ENCODE measurements around the gene SCUBE1. TPM values are rescaled to one million over a fixed set of nuclear protein-coding genes. Genes with fewer than 3 reads are reported as not detected.

Gene SCUBE1
- total RNA-seq, 2 experiments from 2014 or later = not detected

DNA sequence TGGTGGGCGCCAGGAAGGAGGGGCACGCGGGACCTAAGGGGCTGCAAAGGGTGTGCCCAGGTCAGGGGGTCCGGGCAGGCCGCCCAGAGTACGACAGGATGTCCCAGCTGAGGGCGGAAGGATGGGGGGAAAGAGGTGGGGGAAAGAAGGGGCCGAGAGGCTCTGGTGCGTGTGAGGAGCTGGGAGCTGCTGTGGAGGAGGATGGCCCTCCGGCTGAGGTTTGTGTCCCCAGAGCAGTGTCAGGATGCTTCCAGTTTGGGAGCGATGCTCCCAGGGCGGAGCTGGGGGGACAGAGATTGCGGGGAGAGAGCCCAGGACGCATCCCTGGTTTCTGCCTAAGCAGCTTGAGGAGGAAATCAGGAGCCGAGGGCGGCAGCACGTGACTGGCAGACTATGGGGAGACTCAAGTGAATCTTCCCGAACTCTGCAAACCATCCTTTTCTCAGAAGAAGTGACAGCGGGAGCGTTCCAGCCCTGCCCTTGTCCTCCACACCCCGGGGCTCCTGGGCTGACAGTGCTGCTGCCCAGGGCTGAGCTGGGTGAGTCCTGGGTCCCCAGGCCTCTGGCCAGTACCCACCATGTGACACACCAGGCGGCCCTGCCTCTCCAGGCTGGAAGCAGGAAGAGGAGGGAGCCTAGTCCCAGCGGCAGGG is 136.5 kb downstream of the SCUBE1 start:
- DNase-seq (peak; percentile 7), ATAC-seq (no peak)
- H3K36me3 Mint-ChIP-seq (ENCODE audit: low read depth) = no peaks in the 10 kb centered on the region
- intact Hi-C loops (cut with DNase I, micrococcal nuclease) = no loop called here
- H3K27ac Mint-ChIP-seq = no peak overlapping the region
- H3K9me3 Mint-ChIP-seq (ENCODE audit: low read depth) = no peaks in the 10 kb centered on the region
- ChIA-PET CTCF (no interaction called here), POLR2A (no interaction called here)
- H3K4me1 Mint-ChIP-seq = peaks cover 3% of the 10 kb centered on the region
- no peak overlapping the region for H3K4me3 Mint-ChIP-seq
- no peaks in the 10 kb centered on the region for H3K27me3 Mint-ChIP-seq

GRCh38 chr22:43205748-43206508 is 137.2 kb downstream of the SCUBE1 start:
- H3K9me3 Mint-ChIP-seq (ENCODE audit: low read depth) = no peaks in the 10 kb centered on the region
- peaks cover 3% of the 10 kb centered on the region for H3K4me1 Mint-ChIP-seq
- DNase-seq (peak; percentile 40), ATAC-seq (peak; percentile 49)
- ChIA-PET POLR2A (no interaction called here), CTCF (no interaction called here)
- H3K27me3 Mint-ChIP-seq = no peaks in the 10 kb centered on the region
- no peak overlapping the region for H3K4me3 Mint-ChIP-seq
- intact Hi-C loops (cut with DNase I, micrococcal nuclease) = no loop called here
- H3K27ac Mint-ChIP-seq = no peak overlapping the region
- no peaks in the 10 kb centered on the region for H3K36me3 Mint-ChIP-seq (ENCODE audit: low read depth)

GRCh38 chr22:43205261-43205691 is 137.9 kb downstream of the SCUBE1 start:
- H3K27me3 Mint-ChIP-seq = no peaks in the 10 kb centered on the region
- no peaks in the 10 kb centered on the region for H3K36me3 Mint-ChIP-seq (ENCODE audit: low read depth)
- H3K4me3 Mint-ChIP-seq = no peak overlapping the region
- H3K9me3 Mint-ChIP-seq (ENCODE audit: low read depth) = no peaks in the 10 kb centered on the region
- ChIA-PET POLR2A (no interaction called here), CTCF (no interaction called here)
- intact Hi-C loops (cut with DNase I, micrococcal nuclease) = no loop called here
- peaks cover 3% of the 10 kb centered on the region for H3K4me1 Mint-ChIP-seq
- H3K27ac Mint-ChIP-seq = no peak overlapping the region
- DNase-seq (peak; percentile 18), ATAC-seq (no peak)

GRCh38 chr22:43203471-43203981 is 139.6 kb downstream of the SCUBE1 start:
- DNase-seq (no peak), ATAC-seq (no peak)
- Mint-ChIP-seq H3K27ac (no peak overlapping the region), H3K27me3 (no peaks in the 10 kb centered on the region), H3K36me3 (ENCODE audit: low read depth) (no peaks in the 10 kb centered on the region), H3K4me3 (no peak overlapping the region), H3K4me1 (peaks cover 3% of the 10 kb centered on the region), H3K9me3 (ENCODE audit: low read depth) (no peaks in the 10 kb centered on the region)
- intact Hi-C loops (cut with DNase I, micrococcal nuclease) = no loop called here
- POLR2A ChIA-PET = no interaction called here
- CTCF ChIA-PET = interaction anchor here (0.6 kb wide), 1 partner anchor 17 kb away, joined by 3 read pairs; no protein-coding TSS in a partner anchor

- POLR2A ChIA-PET = no interaction called here
- CTCF ChIA-PET = no interaction called here
- ATAC-seq (no peak), DNase-seq (no peak)
- peaks cover 3% of the 10 kb centered on the region for H3K4me1 Mint-ChIP-seq
- no peaks in the 10 kb centered on the region for H3K36me3 Mint-ChIP-seq (ENCODE audit: low read depth)
- H3K4me3 Mint-ChIP-seq = no peak overlapping the region
- no peaks in the 10 kb centered on the region for H3K27me3 Mint-ChIP-seq
- H3K9me3 Mint-ChIP-seq (ENCODE audit: low read depth) = no peaks in the 10 kb centered on the region
- H3K27ac Mint-ChIP-seq = no peak overlapping the region
- intact Hi-C loops (cut with DNase I, micrococcal nuclease) = no loop called here
Measured at GRCh38 chr22:43202756-43203410, 140.3 kb downstream of the SCUBE1 start.

- H3K9me3 Mint-ChIP-seq (ENCODE audit: low read depth) = no peaks in the 10 kb centered on the region
- H3K27ac Mint-ChIP-seq = no peak overlapping the region
- H3K4me3 Mint-ChIP-seq = no peak overlapping the region
- CTCF ChIA-PET = no interaction called here
- ATAC-seq = no peak
- H3K4me1 Mint-ChIP-seq = peaks cover 3% of the 10 kb centered on the region
- DNase-seq = no peak
- H3K36me3 Mint-ChIP-seq (ENCODE audit: low read depth) = no peaks in the 10 kb centered on the region
- no peaks in the 10 kb centered on the region for H3K27me3 Mint-ChIP-seq
- POLR2A ChIA-PET = no interaction called here
- intact Hi-C loops (cut with DNase I, micrococcal nuclease) = no loop called here
Measured at GRCh38 chr22:43202326-43202725, 140.8 kb downstream of the SCUBE1 start.

DNA sequence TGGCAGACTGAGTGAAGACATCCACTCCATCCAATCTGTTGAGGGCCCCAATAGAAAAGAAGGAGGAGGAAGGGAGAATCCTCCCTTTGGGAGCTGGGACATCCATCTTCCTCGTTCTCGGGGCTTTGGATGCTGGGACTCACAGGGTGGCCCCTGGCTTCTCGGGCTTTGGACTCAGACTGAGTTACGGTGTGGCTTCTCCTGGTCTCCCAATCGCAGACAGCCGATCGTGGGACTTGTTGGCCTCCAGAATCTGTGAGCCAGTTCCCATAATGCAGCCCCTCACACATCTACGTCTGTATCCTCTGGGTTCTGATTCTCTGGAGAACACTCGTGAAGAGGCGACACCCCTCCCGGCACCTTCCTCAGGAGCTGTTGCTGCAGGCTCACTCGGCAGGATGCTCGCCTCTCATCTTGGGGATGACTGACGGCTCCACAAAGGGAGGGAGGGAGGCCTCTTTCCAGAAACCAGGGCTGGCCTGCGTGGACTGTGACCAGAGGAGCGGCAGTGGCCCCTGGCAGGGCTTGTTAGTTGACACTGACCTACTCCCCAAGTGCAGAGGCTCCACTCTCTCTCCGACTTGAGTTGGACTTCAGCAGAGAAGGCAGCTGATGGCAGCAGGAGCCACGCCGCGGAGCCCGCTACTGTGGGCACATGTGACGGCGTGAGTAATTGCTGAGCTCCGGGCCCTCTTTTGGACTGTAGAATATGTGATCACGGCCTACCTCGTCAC is 141.5 kb downstream of the SCUBE1 start:
- Mint-ChIP-seq H3K4me3 (no peak overlapping the region), H3K27me3 (no peaks in the 10 kb centered on the region), H3K27ac (no peak overlapping the region), H3K4me1 (peaks cover 3% of the 10 kb centered on the region), H3K9me3 (ENCODE audit: low read depth) (no peaks in the 10 kb centered on the region), H3K36me3 (ENCODE audit: low read depth) (no peaks in the 10 kb centered on the region)
- ChIA-PET POLR2A (no interaction called here), CTCF (interaction anchor here (0.7 kb wide), 1 partner anchor 30 kb away, joined by 3 read pairs; no protein-coding TSS in a partner anchor)
- intact Hi-C loops (cut with DNase I, micrococcal nuclease) = no loop called here
- ATAC-seq (no peak), DNase-seq (no peak)

DNA sequence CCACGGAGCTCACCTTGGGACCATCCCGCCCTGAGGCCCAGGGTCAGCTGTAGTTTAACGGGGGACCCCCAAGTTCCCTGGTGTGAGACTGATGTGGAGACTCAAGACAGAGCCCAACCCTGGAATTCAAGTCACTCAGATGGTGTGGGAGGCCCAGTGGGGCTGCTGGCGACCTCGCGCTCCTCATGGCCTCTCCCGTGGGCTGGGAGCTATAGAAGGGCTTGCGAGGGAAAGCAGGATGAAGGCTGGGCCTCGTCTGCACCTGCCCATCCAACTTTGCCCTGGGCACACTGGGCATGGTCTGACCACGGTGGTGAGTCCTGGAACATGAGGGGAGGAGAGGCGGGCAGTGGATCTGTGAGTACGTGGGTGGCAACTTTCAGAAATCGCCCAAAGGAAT is 142.6 kb downstream of the SCUBE1 start:
- H3K36me3 Mint-ChIP-seq (ENCODE audit: low read depth) = no peaks in the 10 kb centered on the region
- ATAC-seq = no peak
- no peak for DNase-seq
- H3K4me1 Mint-ChIP-seq = no peaks in the 10 kb centered on the region
- no peaks in the 10 kb centered on the region for H3K27me3 Mint-ChIP-seq
- intact Hi-C loops (cut with DNase I, micrococcal nuclease) = no loop called here
- H3K9me3 Mint-ChIP-seq (ENCODE audit: low read depth) = no peaks in the 10 kb centered on the region
- no peak overlapping the region for H3K27ac Mint-ChIP-seq
- no peak overlapping the region for H3K4me3 Mint-ChIP-seq
- POLR2A ChIA-PET = no interaction called here
- CTCF ChIA-PET = interaction anchor here (0.6 to 1.0 kb wide), 3 partner anchors 143 to 367 kb away, joined by 3 read pairs; partner anchors contain the start of gene SCUBE1

- no peak overlapping the region for H3K27ac Mint-ChIP-seq
- H3K36me3 Mint-ChIP-seq (ENCODE audit: low read depth) = no peaks in the 10 kb centered on the region
- no peaks in the 10 kb centered on the region for H3K4me1 Mint-ChIP-seq
- ChIA-PET POLR2A (no interaction called here), CTCF (interaction anchor here (0.6 kb wide), 1 partner anchor 366 kb away, joined by 3 read pairs; no protein-coding TSS in a partner anchor)
- H3K27me3 Mint-ChIP-seq = no peaks in the 10 kb centered on the region
- no peak overlapping the region for H3K4me3 Mint-ChIP-seq
- H3K9me3 Mint-ChIP-seq (ENCODE audit: low read depth) = no peaks in the 10 kb centered on the region
- intact Hi-C loops (cut with DNase I, micrococcal nuclease) = no loop called here
- DNase-seq = no peak
- ATAC-seq = no peak
Measured at GRCh38 chr22:43200031-43200430, 143.1 kb downstream of the SCUBE1 start.

DNA sequence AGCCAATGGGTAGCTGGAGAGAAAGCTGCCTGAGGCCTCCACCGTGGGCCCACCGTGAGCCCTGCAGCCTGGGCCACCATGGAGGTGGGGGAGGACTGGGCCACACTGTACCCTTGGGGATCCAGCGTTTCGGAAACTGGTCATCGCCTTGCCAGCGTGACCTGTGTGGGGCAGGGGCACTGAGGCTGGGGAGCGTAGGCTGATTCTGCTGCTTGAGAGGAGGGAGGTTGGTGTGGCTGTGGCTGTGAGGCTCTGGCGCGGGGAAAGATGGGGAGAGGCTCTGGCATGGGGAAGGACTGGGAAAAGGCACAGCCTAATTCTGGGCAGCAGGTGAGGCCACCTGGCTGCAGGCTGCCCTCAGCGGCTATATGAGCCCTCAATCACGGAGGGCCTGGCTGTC is 143.6 kb downstream of the SCUBE1 start:
- ChIA-PET CTCF (no interaction called here), POLR2A (no interaction called here)
- ATAC-seq = no peak
- H3K36me3 Mint-ChIP-seq (ENCODE audit: low read depth) = no peaks in the 10 kb centered on the region
- H3K4me3 Mint-ChIP-seq = no peak overlapping the region
- intact Hi-C loops (cut with DNase I, micrococcal nuclease) = no loop called here
- no peak overlapping the region for H3K27ac Mint-ChIP-seq
- H3K27me3 Mint-ChIP-seq = no peaks in the 10 kb centered on the region
- DNase-seq = no peak
- no peaks in the 10 kb centered on the region for H3K9me3 Mint-ChIP-seq (ENCODE audit: low read depth)
- H3K4me1 Mint-ChIP-seq = no peaks in the 10 kb centered on the region

GRCh38 chr22:43198936-43199335 is 144.2 kb downstream of the SCUBE1 start:
- H3K27me3 Mint-ChIP-seq = no peaks in the 10 kb centered on the region
- H3K4me3 Mint-ChIP-seq = no peak overlapping the region
- POLR2A ChIA-PET = no interaction called here
- DNase-seq (no peak), ATAC-seq (no peak)
- H3K4me1 Mint-ChIP-seq = no peaks in the 10 kb centered on the region
- CTCF ChIA-PET = no interaction called here
- intact Hi-C loops (cut with DNase I, micrococcal nuclease) = no loop called here
- no peaks in the 10 kb centered on the region for H3K36me3 Mint-ChIP-seq (ENCODE audit: low read depth)
- H3K9me3 Mint-ChIP-seq (ENCODE audit: low read depth) = no peaks in the 10 kb centered on the region
- no peak overlapping the region for H3K27ac Mint-ChIP-seq

Measured in activated CD4-positive, alpha-beta T cell treated with anti-CD3 and anti-CD28 coated beads for 36 hours (primary cell).